ENCODE measurements around the gene CST9.
"Not testable (repeated sequence)": the region's sequence is repeated elsewhere in the genome, so short reads cannot be mapped to it uniquely, and the experiment has no call there.

Gene CST9

GRCh38 chr20:23636908-23637281, 31.2 kb upstream of the CST9 start:
- no peak for DNase-seq

GRCh38 chr20:23636182-23636907, 30.6 kb upstream of the CST9 start:
- DNase-seq = no peak

DNA sequence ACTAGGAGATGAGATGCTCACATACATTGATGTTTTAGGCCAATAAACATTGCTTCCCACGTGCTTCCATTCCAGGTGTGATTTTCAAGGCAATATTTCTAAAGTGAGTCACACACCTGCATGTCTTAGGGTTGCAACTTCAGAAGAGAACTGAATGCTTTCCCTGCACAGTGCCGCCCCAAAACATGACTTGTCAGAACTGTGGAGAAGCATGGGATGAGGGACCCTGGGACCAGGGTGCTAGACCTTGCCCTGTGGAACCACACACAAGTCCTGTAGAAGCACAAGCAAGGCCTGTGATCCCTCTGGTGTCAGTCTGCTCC, 30.0 kb upstream of the CST9 start:
- not testable (repeated sequence) for DNase-seq

GRCh38 chr20:23634985-23635767, 29.5 kb upstream of the CST9 start:
- no peak for DNase-seq

DNA sequence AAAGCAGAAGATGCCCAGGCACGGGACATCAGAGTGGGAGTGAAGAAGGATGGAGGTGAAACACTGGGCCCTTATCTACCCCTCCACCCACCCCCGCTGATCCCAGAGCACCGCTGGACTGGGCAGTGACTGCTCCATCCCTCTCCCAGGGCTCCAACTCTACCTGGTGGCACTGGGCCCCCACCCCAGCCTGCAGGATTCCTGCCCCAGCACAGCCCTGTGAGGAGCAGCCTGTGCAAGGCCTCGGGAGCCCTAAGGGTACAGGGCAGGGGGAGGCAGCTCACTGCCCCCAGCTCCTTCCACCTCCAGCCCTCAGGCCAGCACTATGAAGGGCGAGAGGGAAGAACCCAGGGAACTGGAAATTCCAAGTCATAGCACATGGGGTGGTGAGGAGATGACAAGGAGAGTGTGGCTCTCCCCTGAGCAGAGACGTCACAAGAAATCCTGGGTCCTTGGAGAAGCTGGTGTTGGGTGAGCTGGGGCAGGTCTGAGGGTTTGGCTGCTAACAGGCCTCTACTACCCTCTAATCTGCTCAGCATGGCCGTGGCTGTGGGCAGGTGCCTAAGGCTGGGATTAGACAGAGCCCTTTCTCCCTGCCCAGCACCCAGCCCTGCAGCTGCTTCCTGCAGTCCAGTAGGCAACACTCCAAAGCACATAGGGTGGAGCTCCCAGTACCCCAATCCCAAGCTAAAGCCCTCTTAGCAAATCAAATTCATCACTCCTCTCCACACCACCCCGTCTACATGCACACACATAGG, 28.5 kb upstream of the CST9 start:
- no peak for DNase-seq

DNA sequence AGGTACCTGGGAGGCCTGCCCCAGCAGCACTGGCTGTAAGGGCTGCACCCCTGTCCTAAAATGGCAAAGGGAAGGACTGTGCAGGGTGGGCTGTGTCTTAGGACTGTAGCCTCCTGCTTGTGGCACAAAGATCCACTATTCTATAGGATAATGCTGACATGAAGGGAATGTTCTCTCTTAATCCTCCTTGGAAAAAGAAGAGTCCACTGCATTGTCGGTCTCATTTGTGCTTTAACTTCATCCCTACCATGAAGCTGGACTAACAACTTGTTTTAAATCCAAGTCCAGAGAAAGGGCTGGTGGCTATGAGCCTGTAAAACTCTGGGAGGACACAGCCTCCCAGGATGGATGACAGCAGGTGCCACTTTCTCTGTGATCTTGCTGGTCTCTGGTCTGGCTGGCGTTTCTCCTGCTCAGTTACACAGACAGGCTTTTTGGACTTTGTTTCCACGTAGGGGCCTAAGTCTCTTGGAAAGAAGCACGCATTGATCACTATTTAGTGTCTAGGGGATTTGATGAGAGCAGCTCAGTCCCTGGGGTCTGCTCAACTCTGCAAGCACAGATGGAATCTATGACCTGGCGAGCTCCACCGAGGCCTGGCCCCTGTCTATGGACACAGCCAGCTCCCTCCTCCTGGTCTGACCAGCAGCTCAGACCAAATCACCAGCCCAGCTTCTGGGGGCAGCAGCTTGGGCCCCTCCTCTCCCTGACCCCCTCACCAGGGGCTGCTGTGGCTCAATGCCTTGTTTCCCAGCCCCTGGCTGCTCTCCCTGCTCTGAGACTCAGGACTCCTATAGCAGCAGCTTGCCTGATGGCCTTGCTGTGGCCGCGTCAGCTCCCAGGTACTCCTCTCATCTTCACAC, 27.2 kb upstream of the CST9 start:
- no peak for DNase-seq

DNA sequence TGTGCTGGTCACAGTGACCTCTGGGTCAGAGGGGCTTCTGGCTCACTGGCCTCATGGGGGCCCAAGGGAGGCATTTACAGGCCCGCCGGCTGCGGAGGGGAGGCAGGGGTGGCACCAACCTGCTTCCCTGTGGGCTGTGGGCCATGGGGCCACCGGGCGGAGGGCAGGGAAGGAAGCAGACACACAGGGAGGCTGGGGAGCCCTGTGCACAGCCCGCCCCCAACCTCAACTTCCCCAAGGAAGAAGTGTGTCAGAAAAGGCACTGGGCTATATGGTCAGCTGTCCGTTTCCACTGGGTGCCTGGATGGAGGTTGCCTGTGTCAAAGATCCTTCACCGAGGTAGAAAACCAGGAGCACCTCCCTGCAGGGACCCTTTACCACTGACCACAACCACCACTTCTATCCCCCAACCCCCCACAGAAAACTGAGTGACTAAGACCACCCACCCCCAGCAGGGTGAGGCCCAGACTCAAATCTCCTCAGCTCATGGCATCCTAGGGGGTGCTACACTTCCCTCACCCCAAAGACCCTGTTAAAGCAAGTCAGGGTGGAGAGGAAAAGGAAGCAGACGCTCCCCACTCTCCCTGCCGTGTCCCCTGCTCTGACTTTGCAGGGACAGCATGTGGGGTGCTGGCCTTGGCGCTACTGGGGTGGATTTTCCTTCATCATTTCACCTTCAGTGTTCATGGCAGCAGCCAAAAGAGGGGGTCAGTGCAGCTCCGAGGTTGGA, 26.4 kb upstream of the CST9 start:
- no peak for DNase-seq

DNA sequence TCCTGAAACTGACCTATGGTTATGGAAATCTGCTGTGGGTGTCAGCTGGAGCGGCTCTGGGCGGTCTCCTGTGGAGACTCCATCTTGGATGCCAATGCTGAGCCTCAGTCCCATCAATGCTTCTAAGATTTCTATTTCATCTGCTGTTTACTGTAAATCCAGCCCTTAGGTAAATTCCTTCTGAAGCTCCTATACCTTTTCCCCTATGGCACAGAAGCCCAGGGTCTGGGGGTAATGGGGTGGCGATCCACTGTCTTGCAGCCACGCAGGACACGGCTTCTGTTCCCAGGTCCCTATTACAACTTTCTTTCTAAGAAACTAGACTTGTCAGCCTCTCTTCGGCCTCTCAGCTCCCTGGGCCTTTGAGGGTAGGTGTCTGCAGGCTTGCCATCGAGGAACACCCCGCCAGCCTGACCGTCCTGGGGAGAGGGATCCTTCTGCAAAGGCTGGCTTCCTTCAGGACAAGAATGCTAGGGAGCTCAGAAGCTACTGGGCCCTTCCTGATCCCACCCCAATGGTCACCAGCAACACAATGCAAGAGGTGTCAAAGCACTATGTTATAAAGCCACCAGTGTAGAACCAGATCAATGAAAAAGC, 25.6 kb upstream of the CST9 start:
- DNase-seq = no peak

GRCh38 chr20:23630392-23630849, 24.7 kb upstream of the CST9 start:
- DNase-seq = no peak

- DNase-seq = no peak
These were observed 24.1 kb upstream of the CST9 start for GRCh38 chr20:23629542-23630391.

GRCh38 chr20:23629017-23629541, 23.4 kb upstream of the CST9 start:
- DNase-seq = no peak

DNA sequence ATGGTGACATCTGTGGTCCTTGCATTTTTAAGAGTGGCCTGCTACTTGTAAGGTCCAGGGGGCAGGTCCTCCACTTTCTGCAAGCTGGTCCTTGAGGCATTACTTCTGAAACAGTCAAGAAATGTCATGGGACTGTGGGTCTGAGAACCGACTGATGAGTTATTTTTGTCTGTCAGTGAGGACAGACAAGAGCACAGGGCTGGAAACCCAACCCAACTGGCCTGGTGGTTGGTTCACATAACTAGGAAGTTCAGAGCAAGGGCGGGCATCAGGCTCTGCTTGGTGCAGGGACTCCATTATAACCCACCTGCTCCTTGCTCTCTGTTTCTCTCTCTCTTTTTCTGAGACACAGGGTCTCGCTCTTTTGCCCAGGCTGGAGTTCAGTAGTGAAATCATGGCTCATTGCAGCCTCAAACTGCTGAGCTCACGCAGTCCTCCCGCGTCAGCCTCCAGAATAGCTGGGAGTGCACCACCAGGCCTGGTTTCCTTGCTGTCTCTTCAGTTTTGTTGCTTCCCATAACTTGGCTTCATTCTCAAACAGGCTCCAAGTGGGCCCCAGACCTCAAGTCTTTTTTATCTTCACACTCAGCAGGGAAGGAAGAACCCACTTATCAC, 22.8 kb upstream of the CST9 start:
- no peak for DNase-seq

- DNase-seq = no peak
These were observed 21.8 kb upstream of the CST9 start for GRCh38 chr20:23627501-23627900.

DNA sequence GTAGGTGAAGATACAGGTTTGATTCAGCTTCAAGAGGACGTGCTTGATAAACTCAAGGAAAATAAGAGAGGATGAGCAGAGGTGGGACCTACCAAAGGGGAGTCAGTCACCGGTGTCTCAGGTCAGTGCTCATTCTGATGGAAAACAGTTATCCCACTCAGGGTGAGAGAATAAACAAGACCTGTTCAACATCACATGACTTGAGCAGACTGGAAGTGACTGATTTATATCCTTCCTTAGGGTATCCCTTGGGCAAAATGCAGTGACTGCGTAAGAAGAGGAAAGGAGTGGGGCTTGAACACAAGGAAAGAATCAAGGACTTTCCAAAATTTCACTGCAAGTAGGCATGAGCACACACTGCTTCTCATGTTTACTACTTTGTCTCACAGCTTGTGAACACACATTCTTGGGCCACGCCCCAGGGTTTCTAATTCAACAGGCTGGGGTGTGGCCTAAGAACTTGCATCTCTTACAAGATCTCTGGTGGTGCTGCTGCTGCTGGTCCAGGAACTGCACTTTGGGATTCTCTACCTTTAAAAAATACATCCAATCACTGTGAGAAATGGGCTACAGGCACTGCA, 20.4 kb upstream of the CST9 start:
- DNase-seq = no peak

DNA sequence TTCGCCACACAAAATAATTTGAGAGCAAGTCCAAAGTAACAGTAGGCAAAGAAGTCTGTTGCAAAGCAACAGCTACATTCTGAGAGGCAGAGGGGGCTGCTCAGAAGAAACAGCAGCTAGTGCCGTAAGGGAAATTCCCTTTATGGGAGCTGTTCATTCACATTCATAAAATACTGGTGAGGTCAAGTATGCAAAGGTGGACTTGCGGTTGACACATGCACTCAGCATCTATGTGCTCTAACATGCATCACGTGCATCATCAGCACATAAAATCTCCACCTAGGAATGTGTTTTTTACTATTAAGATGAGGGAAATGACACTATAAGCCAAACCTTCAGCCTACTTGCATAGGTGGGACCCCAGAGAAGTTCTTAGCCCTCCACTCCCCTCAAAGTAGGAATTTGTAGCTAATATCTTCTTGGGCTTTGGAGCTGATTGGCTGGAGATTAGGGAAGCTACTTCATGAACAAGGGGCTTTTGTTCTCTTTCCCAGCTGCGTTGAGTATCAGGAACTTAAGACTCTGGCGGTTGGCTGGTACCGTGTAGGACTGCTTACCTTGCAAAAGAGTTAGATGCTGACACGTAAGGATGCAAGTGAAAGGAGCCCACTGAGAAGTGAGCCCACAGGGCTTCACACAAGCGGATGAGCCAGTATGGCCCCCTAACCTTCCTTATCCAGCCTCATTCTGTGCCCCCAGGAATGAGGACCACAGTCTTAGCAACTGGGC, 19.7 kb upstream of the CST9 start:
- DNase-seq = no peak

- DNase-seq = no peak
These were observed 18.6 kb upstream of the CST9 start for GRCh38 chr20:23624324-23624691.

DNA sequence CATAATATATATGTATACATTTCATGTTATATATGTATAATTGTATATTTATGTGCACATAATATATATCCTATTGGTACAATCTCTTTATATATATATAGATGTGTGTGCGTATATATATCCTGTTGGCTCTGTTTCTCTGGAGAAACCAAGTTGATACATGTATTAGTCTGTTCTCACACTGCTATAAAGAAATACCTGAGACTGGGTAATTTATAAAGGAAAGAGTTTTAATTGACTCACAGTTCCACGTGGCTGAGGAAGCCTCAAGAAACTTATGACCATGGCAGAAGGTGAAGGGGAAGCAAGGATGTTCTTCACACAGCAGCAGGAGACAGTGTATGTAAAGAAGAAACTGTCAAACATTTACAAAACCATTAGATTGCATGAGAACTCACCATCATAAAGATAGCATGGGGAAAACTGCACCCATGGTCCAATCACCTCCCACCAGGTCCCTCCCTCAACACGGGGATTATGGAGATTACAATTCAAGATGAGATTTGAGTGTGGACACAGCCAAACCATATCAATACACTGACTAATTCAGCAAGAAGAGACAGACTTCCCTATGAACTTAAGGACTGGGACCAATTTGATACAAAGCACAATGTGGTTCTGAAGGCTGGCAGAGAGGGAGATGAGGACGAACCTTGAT, 18.1 kb upstream of the CST9 start:
- no peak for DNase-seq

GRCh38 chr20:23622839-23623343, 17.2 kb upstream of the CST9 start:
- DNase-seq = no peak
